Fibroblast of mammary gland (primary cell): Measurements from ENCODE around the gene SLX4IP.
A peak's percentile ranks its signal among the peaks of the same experiment; 100 is the strongest.

Experiments
- DNase-seq: peaks from one replicate; pipeline ENCODE4 v3.0.0-alpha.2; 2010; ENCODE audit warnings: low read depth
- H3K4me3 ChIP-seq: 2 replicates; pipeline ENCODE4 v1.5.1; 2011; ENCODE audit warnings: low read depth, mild to moderate bottlenecking, low read length, moderate library complexity; ENCODE audit not compliant: control insufficient read depth
- TF ChIP-seq, protein P1 (sequence below): conservative IDR thresholded peaks from 2 replicates; pipeline ENCODE4 v1.5.1; 2011; ENCODE audit warnings: low read depth, low read length, inconsistent platforms; ENCODE audit not compliant: control insufficient read depth, insufficient read depth

The SLX4IP gene

DNA sequence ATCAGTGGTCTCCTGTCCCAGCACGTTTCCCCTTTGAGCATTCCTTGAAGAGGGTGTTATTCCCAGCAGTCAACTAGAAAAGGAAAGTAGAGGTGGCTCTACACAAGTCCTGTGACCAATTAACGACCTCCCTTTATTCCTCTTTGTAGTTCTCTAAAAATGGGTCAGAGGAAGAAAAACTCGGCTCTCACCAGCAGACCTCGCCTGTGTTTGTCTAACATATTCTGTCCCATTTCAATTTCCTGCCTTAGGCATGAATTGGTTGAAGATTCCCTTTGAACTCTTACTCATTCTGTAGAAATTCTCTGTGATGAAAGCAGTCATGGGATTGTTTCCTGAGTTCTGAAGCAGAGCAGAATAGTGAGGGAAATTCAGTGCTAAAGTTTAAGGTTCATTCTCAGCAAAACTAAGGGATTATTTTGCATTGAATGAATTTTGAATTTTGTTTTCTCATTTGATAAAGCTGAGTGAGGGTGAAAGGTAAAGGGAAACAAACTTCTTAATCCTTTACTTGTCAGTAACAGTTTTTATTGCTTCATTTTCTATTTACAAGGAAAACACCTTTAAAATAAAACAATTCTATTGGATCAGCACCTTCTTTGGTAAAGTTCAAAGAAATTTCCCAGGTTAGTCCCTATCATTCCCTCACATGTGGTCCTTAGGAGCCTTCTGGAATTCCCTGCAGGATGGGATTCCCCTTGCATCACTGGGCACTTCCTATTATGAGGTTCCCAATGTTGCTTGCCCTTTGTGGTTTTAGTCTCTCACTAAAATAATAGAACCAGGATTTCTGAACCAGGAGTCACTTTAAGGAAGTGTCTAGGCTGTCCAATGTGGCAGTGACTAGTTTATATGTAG, 105.8 kb downstream of the SLX4IP start:
- TF ChIP-seq, protein P1, sequence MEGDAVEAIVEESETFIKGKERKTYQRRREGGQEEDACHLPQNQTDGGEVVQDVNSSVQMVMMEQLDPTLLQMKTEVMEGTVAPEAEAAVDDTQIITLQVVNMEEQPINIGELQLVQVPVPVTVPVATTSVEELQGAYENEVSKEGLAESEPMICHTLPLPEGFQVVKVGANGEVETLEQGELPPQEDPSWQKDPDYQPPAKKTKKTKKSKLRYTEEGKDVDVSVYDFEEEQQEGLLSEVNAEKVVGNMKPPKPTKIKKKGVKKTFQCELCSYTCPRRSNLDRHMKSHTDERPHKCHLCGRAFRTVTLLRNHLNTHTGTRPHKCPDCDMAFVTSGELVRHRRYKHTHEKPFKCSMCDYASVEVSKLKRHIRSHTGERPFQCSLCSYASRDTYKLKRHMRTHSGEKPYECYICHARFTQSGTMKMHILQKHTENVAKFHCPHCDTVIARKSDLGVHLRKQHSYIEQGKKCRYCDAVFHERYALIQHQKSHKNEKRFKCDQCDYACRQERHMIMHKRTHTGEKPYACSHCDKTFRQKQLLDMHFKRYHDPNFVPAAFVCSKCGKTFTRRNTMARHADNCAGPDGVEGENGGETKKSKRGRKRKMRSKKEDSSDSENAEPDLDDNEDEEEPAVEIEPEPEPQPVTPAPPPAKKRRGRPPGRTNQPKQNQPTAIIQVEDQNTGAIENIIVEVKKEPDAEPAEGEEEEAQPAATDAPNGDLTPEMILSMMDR = no peak
- peak; percentile 93 for DNase-seq
- no peak overlapping the region for H3K4me3 ChIP-seq

DNA sequence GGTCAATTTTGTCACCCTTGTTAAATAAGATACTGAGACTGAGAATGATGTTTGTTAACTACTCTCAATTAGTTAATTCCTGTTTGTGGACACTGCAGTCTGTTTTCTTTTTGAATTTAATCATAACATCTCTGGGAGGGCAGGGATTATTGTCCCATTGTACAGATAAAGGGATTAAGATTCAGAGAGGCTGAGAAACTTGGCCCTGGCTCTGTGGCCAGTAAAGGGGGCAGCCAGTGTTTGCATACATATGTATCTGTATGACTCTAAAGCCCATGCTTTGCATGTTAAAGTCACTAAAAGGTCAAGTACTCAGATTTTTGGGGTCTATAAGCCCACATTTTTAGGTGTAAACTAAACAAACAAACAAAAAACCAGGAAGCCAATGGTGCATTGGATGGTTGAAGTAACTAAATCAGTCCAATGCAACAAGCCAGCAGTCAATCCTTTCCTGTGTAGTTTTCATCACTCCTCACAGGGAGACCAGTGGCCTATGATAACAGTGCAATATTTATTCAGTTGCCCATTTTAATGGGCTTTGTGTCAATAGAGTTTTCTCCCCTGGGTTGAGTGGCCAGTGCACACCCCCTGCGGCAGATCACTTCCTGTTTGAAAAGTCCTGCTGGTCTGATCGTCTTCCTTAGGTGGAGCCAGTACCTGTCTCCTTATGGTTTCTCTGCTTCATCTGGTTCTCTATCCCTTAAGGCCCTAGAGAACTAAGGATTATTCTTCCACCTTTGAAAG, 106.7 kb downstream of the SLX4IP start:
- DNase-seq = no peak
- TF ChIP-seq, protein P1 = no peak
- H3K4me3 ChIP-seq = no peak overlapping the region

DNA sequence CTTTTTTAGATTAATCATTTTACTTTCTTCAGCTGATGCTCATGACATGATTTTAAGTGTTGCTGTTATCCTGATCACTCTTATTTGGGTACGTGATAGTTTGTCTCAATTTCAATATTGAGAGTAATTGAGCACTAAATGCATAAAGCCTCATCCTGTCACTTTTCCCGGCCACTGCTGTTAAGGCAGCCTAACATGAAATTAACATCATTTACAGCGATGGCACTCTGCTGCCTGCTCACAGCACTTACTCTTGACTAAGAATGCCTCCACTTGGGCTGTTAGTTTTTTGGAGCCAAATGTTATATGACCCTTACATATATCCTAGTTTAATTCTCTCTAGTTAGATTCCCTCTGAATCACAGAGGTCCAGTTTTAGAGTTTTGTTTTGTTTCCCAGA, 107.3 kb downstream of the SLX4IP start:
- TF ChIP-seq, protein P1 = no peak
- no peak for DNase-seq

DNA sequence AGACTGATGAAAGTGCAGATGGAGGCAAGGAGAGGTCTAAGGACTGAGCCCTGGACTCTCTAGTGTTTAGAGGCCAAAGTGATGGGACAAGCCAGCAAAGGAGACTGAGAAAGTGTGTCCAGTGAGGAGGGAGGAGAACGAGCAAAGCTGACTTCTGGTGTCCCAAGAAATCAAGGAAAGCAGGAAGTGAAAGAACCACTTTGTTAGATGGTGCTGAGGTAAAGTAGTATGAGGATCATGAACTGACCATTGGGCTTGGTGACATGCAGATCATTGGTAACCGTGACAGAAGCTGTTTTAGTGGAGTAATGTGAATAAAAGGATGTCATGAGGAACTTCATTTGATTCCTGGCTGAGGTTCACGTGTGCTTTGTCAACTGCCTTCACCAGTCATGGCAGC, 108.4 kb downstream of the SLX4IP start:
- TF ChIP-seq, protein P1 = no peak
- H3K4me3 ChIP-seq = no peak overlapping the region

More for the DNA sequence above, 107.3 kb downstream of the SLX4IP start:
- no peak overlapping the region for H3K4me3 ChIP-seq

DNA sequence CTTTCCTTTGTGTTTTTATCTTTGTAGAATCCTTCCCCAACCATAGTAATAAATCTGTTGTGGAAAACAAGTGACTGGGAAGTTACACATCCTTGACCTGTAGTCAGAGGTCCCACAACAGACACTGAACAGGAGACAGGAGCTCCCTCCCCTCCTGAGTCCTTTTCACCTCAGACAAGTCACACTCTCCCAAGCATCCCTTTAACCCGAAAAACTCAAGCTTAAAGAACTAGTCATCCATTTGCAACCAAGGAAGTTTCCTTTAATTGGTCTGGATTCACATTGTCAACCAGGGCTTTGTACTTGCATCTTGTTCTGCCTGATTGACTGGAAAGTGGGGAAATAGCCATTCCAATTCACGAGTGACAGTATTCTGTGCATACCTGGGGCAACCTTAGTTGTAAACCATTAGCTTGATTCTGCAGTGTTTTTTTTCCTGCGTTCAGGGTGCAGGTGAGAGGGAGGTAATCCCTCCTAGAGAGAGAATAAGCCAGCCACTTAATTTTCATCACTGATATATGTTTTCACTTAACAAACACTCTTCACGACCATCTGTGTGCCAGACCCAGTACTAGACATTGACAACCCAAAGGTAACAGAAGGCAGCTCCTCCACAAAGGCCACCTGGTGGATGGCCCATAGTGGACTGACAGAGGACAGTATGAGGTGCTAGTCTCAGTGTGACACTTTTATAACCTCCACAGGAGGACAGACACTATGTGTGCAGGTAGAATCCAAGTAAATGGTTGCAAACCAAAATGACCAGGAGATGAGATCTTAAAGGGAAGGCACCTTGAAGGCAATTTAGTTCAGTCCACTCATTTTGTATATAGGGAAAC, 112.4 kb downstream of the SLX4IP start:
- TF ChIP-seq, protein P1 = no peak
- peak; percentile 41 for DNase-seq
- H3K4me3 ChIP-seq = no peak overlapping the region

More for the DNA sequence above, 108.4 kb downstream of the SLX4IP start:
- no peak for DNase-seq

DNA sequence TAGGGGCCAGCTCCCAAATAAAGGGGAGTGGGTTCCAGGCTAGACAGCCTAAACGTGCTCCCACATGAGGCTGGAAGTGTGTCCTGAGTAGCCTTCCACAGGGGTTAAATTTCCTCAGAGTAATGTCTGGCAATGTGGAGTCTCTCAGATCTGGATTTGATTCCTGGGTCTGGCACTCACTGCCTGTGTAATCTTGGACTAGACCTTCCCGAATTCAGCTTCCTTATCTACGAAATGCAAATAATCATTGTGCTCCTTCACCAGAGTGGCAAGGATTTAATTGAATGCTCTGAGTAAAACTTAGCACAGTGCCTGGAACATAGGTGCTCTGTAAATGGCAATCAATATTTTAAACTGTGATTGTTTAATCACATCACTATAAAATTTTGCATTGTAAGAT, 114.4 kb downstream of the SLX4IP start:
- TF ChIP-seq, protein P1 = no peak

More for the DNA sequence above, 114.4 kb downstream of the SLX4IP start:
- no peak overlapping the region for H3K4me3 ChIP-seq
- DNase-seq = no peak
